Glomerular endothelial cell (primary cell): ENCODE data around the gene NPPA. TPM values are rescaled to one million over a fixed set of nuclear protein-coding genes. Genes with fewer than 3 reads are reported as not detected.

Experiments
- DNase-seq: peaks from one replicate; pipeline ENCODE4 v3.0.0-alpha.2; 2011; ENCODE audit warnings: low read depth, low spot score; ENCODE audit errors: extremely low read depth
- total RNA-seq: library from RNA; depleted of rRNA; stranded (reverse); fragments of >200 nt; gene quantifications from 2 replicates; pipeline ENCODE4 v1.2.3, GENCODE V29; 2015

The NPPA gene
- total RNA-seq, 1 donor from 2014 or later: not detected

DNA sequence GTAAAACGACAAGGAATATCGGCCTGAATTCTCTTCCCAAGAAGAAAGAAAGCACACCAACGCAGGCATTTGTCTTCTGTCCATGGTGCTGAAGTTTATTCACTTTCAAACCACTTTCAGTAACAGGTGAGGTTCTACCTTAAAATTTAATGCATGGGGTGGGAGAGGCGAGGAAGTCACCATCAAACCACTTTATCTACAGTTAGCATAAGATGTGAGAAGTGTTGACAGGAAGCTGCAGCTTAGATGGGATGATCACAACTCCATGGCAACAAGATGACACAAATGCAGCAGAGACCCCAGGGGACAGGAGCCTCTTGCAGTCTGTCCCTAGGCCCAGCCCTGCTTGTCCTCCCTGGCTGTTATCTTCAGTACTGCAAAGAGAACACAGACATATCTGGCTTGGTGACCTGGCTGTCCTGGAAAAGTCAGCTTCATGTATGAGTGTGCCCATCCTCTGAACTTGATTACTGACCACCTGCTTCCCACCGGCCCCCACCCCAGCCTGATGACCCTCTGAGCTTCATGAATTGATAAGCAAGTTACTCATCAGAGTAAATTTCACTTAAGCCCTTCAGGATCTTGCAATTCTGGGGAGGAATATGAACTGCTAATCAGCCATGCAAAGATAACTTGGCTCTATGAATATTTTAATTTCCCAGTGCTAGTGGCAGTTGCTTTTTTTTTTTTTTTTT, 1.8 kb downstream of the NPPA start:
- no peak for DNase-seq

DNA sequence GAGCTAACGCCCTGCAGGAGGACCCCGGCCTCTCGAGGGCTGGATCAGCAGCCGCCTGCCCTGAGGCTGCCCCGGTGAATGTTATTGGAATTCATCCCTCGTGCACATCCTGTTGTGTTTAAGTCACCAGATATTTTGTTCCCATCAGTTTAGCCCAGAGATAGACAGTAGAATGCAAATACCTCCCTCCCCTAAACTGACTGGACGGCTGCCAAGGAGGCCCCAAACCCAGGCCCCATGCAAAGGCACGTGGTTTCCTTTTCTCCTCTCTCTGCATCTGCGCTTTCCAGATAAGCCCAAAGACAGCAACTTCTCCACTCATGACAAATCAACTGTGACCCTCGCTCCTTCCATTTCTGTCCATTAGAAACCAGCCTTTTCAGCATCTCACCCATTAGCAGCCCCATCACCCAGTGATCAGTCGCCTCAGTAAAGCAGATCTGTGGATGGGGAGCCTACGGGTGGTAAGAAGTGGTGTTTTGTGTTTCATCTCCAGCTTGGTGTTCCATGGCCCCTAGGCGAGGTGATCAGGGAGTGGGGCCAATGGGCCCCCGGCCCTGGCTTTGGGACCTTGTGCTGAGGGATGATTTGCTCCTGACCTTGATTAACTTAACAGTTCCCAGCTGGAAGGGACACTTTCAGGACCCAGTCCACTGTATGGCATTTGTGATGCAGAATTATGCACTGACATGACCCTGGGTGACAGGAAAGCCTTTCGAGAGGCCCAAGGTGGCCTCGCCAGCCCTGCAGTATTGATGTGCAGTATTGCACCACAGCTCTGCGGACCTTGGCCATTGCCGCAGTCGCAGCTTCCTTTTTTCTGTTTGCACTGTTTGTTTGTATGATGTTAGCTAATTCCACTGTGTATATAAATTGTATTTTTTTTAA, 5.2 kb downstream of the NPPA start:
- no peak for DNase-seq

DNA sequence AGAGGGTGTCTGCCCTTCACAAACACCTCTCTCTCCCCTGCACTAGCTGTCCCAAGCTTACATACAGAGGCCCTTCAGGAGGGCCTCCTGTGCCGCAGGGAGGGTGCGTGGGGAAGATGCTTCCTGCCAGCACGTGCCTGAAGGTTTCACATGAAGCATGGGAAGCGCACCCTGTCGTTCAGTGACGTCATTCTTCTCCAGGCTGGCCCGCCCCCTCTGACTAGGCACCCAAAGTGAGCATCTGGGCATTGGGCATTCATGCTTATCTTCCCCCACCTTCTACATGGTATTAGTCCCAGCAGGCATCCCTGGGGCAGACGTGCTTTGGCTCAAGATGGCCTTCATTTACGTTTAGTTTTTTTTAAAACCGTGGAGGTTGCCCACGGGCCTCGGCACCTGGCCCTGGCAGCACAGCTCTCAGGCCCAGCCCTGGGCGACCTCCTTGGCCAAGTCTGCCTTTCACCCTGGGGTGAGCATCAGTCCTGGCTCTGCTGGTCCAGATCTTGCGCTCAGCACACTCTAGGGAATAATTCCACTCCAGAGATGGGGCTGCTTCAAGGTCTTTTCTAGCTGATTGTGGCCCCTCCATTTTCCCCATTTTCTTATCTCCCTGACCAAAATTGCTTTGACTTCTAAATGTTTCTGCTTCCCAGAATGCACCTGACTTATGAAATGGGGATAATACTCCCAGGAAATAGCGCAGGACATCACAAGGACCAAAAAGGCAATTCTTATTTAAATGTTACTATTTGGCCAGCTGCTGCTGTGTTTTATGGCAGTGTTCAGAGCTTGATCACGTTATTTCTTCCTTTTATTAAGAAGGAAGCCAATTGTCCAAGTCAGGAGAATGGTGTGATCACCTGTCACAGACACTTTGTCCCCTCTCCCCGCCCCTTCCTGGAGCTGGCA, 6.1 kb downstream of the NPPA start:
- DNase-seq: no peak

DNA sequence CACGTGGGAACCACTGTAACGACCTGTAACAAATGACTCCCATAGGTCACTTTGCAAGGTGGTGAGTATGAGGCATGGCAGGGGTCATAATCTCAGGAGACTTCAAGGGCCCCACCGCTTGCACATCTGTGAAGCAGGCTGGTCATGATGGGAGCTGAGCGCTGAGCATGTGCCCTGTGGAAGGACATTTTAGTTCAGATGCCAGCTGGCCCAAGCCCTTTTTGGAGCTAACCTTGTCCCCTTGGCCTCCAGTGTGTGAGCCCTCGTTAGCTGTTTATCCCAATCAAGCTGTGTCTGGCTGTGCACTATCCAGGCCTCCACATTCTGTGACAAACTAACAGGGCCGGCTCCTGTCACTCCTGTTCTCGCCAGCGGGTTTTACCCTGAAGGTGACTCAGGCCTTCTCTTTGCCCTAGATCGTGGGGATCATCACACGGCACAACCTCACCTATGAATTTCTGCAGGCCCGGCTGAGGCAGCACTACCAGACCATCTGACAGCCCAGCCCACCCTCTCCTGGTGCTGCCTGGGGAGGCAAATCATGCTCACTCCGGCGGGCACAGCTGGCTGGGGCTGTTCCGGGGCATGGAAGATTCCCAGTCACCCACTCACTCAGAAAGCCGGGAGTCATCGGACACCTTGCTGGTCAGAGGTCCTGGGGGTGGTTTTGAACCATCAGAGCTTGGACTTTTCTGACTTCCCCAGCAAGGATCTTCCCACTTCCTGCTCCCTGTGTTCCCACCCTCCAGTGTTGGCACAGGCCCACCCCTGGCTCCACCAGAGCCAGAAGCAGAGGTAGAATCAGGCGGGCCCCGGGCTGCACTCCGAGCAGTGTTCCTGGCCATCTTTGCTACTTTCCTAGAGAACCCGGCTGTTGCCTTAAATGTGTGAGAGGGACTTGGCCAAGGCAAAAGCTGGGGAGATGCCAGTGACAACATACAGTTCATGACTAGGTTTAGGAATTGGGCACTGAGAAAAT, 7.6 kb downstream of the NPPA start:
- DNase-seq: no peak

DNA sequence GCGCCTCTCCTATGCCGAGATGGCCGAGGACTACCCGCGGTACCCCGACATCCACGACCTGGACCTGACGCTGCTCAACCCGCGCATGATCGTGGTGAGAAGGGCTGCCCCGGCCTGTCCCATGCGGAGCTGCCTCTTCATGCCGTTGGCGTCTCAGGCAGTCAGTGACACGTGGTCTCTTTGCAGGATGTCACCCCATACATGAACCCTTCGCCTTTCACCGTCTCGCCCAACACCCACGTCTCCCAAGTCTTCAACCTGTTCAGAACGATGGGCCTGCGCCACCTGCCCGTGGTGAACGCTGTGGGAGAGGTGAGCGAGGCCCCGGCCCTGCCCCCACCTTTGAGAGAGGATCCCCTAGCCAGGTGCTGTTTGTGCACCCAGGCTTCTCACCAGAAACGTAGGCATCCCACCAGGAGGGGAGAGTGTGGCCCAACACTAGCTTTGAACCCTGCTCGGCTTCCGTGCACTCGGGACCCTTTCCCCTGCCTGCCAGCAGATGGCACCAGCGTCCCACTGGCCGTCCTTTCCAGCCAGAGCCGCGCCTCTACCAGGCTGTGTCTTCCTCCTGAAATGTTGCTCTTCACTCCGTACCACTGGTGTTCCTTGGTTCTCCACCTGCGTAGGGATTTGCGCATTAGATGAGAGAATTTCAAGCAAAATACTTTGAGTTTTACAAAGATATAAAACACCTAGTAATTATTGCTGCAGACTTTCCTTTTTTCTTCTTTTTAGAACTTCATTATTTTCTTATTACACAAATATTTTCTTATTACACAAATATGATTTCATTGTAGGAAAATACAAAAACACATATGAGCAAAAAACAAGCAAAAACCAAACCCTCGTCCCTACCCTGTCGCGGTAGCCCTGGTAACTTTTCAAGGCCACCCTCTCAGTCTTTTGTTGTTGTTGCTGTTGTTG, 9.0 kb downstream of the NPPA start:
- DNase-seq: no peak

GRCh38 chr1:11837767-11838348, 9.7 kb downstream of the NPPA start:
- no peak for DNase-seq

- DNase-seq: no peak
These were observed 10.4 kb downstream of the NPPA start for GRCh38 chr1:11836955-11837766.

DNA sequence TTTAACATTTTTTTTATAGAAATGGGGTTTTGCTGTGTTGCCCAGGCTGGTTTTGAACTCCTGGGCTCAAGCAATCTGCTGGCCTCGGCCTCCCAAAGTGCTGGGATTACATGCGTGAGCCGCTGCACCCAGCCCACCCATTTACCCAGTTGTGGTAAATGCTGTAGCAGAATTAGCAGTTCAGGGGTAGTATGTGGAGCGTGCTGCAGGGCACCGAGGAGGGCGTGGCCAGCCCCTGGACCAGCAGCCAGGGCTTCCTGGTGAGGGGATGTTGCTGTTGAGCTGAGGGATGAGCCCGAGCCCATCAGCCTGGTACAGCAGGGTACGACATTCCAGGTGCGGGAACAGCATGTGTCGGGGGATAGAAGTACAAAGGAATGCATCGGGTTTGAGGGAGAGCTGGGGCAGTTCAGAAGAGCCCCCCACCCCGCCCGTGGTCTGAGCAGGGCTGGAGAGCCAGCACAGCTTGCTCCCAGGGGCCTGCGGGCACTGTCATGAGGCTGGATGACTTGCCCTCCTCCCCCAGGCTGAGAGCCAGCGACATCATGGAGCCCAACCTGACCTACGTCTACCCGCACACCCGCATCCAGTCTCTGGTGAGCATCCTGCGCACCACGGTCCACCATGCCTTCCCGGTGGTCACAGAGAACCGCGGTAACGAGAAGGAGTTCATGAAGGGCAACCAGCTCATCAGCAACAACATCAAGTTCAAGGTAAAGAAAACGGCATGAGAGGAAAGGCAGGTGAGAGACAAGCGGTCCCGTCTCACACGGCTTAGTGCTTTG, 11.9 kb downstream of the NPPA start:
- no peak for DNase-seq

DNA sequence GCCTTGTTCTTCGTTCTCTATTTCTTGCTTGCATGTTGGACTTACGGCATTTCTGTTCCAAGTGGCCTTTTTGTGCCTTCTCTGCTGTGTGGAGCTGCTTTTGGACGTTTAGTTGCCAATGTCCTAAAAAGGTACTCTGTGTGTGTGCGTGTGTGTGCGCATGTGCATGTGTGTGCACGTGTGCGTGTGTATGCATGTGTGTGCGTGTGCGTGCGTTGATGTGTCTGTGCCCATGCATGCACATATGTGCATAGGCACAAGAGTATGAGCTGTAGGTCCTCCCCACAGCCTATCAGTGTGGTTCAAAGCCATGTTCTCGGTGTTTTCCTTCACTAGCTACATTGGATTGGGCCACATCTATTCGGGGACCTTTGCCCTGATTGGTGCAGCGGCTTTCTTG, 13.7 kb downstream of the NPPA start:
- no peak for DNase-seq

DNA sequence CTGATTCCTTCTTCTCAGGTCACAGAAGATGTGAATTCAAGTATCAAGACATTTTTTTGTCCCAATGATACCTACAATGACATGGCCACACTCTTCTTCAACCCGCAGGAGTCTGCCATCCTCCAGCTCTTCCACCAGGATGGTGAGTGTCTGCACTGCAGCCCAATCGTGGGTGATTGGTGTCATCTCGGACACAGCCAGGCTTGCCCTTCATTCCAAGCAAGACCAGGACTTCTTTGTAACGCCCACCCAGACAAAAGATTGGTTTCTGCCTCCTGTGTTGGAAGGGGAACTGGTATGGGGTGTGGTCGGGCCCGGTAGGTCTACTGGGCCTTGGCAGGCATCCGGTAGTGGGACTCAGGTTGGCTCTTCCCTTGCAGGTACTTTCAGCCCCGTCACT, 14.1 kb downstream of the NPPA start:
- DNase-seq: no peak

- no peak for DNase-seq
These were observed 15.4 kb downstream of the NPPA start for GRCh38 chr1:11831945-11832725.

- no peak for DNase-seq
These were observed 19.1 kb downstream of the NPPA start for GRCh38 chr1:11828511-11828910.

GRCh38 chr1:11826946-11827345, 20.6 kb downstream of the NPPA start:
- no peak for DNase-seq

GRCh38 chr1:11825131-11825530, 22.5 kb downstream of the NPPA start:
- DNase-seq: no peak

GRCh38 chr1:11823366-11824137, 24.0 kb downstream of the NPPA start:
- no peak for DNase-seq
